Breast epithelium (tissue), 3 donors: ENCODE data around the gene MAP1LC3B2.

ENCODE experiments used
- POLR2A ChIP-seq: fragments of 450-650 bp; IDR thresholded peaks from one replicate; pipeline ENCODE4 v1.6.1; 2016; ENCODE audit warnings: antibody characterized with exemption, mild to moderate bottlenecking, moderate library complexity
- POLR2AphosphoS5 ChIP-seq, 3 donors: sonication (generic); formaldehyde crosslinking; IDR thresholded peaks; one replicate each; pipeline ENCODE4 v1.6.1; 2017; ENCODE audit warnings: antibody characterized with exemption in 3 of 3
- TF ChIP-seq, protein P1 (sequence below), 3 donors: fragments of 450-650 bp; IDR thresholded peaks; one replicate each; pipeline ENCODE4 v1.5.1; 2016 to 2017; ENCODE audit warnings: antibody characterized with exemption in 3 of 3, mild to moderate bottlenecking in 3 of 3, moderate library complexity in 3 of 3

GRCh38 chr12:116620492-116621191 is 61.5 kb downstream of the MAP1LC3B2 start:
- TF ChIP-seq, protein P1, sequence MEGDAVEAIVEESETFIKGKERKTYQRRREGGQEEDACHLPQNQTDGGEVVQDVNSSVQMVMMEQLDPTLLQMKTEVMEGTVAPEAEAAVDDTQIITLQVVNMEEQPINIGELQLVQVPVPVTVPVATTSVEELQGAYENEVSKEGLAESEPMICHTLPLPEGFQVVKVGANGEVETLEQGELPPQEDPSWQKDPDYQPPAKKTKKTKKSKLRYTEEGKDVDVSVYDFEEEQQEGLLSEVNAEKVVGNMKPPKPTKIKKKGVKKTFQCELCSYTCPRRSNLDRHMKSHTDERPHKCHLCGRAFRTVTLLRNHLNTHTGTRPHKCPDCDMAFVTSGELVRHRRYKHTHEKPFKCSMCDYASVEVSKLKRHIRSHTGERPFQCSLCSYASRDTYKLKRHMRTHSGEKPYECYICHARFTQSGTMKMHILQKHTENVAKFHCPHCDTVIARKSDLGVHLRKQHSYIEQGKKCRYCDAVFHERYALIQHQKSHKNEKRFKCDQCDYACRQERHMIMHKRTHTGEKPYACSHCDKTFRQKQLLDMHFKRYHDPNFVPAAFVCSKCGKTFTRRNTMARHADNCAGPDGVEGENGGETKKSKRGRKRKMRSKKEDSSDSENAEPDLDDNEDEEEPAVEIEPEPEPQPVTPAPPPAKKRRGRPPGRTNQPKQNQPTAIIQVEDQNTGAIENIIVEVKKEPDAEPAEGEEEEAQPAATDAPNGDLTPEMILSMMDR (IDR thresholded peaks at IDR 0.05) = no peak
- TF ChIP-seq POLR2A (no peak), POLR2AphosphoS5 (IDR thresholded peaks at IDR 0.05) (no peak)
